NOMO-1 treated with dmso at 0.1 percent for 144 hours (cell line): ENCODE data around the gene NAA15.
"Not testable (repeated sequence)": the region's sequence is repeated elsewhere in the genome, so short reads cannot be mapped to it uniquely, and the experiment has no call there.

Source experiments
- DNase-seq: peaks from one replicate; lab custom pipeline; 2025; ENCODE audit not compliant: unreplicated experiment; lab: John Stamatoyannopoulos, UW

NAA15 gene

GRCh38 chr4:139295942-139296299, 5.4 kb upstream of the NAA15 start:
- no peak for DNase-seq

- no peak for DNase-seq
These were observed 4.3 kb upstream of the NAA15 start for GRCh38 chr4:139297001-139297410.

GRCh38 chr4:139299536-139299935, 1.8 kb upstream of the NAA15 start:
- no peak for DNase-seq

GRCh38 chr4:139300431-139301112, 733 bp upstream of the NAA15 start:
- DNase-seq: no peak

GRCh38 chr4:139301821-139302611, 711 bp downstream of the NAA15 start, which contains the start of gene NDUFC1:
Gene NDUFC1, minus strand, starts transcription at chr4:139302477. Its CDS starts 6,679 bp downstream, at chr4:139295798.
- peak; percentile 66 for DNase-seq

GRCh38 chr4:139304920-139305319, 3.6 kb downstream of the NAA15 start:
- no peak for DNase-seq

- DNase-seq: no peak
These were observed 10.6 kb downstream of the NAA15 start for GRCh38 chr4:139311909-139312308.

GRCh38 chr4:139312552-139313332, 11.4 kb downstream of the NAA15 start:
- DNase-seq: peak; percentile 20

- not testable (repeated sequence) for DNase-seq
These were observed 12.1 kb downstream of the NAA15 start for GRCh38 chr4:139313414-139313813.

GRCh38 chr4:139314047-139314800, 12.9 kb downstream of the NAA15 start:
- DNase-seq: no peak

- no peak for DNase-seq
These were observed 13.9 kb downstream of the NAA15 start for GRCh38 chr4:139315221-139315675.

GRCh38 chr4:139316733-139317132, 15.4 kb downstream of the NAA15 start:
- DNase-seq: no peak

GRCh38 chr4:139317635-139318034, 16.3 kb downstream of the NAA15 start:
- no peak for DNase-seq

- no peak for DNase-seq
These were observed 18.3 kb downstream of the NAA15 start for GRCh38 chr4:139319571-139319970.

GRCh38 chr4:139322070-139322469, 20.8 kb downstream of the NAA15 start:
- DNase-seq: not testable (repeated sequence)

- not testable (repeated sequence) for DNase-seq
These were observed 21.2 kb downstream of the NAA15 start for GRCh38 chr4:139322541-139322940.

- no peak for DNase-seq
These were observed 23.3 kb downstream of the NAA15 start for GRCh38 chr4:139324620-139325019.

- no peak for DNase-seq
These were observed 28.4 kb downstream of the NAA15 start for GRCh38 chr4:139329665-139330200.

- no peak for DNase-seq
These were observed 29.0 kb downstream of the NAA15 start for GRCh38 chr4:139330283-139330682.

GRCh38 chr4:139331185-139331584, 29.9 kb downstream of the NAA15 start:
- no peak for DNase-seq
